GM21381 (cell line): ENCODE measurements around the gene ASS1.
"Not testable (repeated sequence)": the region's sequence is repeated elsewhere in the genome, so short reads cannot be mapped to it uniquely, and the experiment has no call there.

Experiments used
- ATAC-seq: cut with Tn5 transposase; IDR thresholded peaks from one replicate; pipeline ENCODE4 v1.9.1; 2021; ENCODE audit warnings: mild to moderate bottlenecking, moderate library complexity; ENCODE audit not compliant: unreplicated experiment

The ASS1 gene

GRCh38 chr9:130444565-130445221 lies at the start of gene ASS1:
ASS1 (plus strand) TSS chr9:130444961; CDS start chr9:130452229, 7,268 bp downstream.
- no peak for ATAC-seq

GRCh38 chr9:130395810-130396435 lies 48.8 kb upstream of the ASS1 start:
- no peak for ATAC-seq

GRCh38 chr9:130396581-130396980 lies 48.2 kb upstream of the ASS1 start:
- no peak for ATAC-seq

DNA sequence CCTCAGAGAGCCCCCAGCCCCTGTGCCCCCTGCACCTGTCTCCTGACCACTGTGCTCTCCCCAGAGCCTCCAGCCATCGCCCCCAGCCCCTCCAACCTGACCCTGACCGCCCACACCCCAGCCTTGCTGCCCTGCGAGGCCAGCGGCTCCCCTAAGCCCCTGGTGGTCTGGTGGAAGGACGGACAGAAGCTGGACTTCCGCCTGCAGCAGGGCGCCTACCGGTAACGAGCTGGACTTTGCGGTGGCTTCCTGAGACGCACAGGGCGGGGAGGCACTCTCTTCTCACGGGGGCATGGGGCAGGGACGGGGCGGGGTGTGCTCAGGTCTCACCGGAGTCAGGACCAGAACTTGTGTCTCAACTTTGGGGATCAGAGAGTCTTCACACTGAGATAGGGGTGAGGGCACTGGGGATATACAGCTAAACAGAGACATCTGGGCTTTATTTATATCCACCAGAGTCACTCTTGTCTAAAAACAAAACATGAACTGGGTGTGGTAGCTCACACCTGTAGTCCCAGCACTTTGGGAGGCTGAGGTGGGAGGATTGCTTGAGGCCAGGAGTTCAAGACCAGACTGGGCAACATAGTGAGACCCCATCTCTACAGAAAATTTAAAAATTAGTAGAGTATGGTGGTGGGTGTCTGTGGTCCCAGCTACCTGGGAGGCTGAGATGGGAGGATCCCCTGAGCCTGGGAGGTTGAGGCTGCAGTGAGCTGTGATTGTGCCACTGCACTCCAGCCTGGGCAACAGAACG lies 46.1 kb upstream of the ASS1 start:
- no peak for ATAC-seq

GRCh38 chr9:130399768-130400167 lies 45.0 kb upstream of the ASS1 start:
- ATAC-seq = no peak

- ATAC-seq = no peak
Measured at GRCh38 chr9:130400870-130401269, 43.9 kb upstream of the ASS1 start.

DNA sequence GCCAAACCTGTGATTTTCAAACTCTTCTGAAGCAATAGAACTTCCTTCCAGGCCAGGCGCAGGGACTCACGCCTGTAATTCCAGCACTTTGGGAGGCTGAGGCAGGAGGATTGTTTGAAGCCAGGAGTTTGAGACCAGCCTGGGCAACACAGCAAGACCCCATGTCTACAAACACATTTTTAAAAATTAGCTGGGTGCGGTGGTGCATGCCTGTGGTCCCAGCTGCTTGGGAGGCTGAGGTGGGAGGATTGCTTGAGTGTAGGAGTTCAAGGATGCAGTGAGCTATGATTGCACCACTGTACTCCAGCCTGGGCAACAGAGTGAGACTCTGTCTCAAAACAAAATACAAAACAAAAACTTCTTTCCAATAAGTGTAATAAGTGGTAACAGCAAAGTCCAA lies 43.0 kb upstream of the ASS1 start:
- not testable (repeated sequence) for ATAC-seq

DNA sequence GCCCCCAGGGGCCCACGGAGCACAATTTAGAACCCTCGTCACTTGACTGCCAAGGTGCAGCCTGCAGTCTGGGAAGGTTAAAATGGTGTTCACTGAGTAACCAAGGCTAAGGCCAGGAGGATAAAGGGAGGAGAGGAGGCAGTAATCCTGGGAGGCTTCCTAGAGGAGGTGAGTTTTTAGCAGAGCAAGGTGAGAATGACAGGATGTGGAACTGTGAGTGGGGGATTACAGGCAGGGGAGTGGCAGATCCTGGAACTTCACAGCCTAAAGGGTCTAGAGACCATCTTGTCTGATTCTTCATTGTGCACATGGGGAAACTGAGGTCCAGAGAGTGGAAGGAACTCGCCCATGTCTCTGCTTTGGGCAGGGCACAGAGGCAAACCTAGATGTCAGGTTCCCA lies 42.5 kb upstream of the ASS1 start:
- ATAC-seq = no peak

DNA sequence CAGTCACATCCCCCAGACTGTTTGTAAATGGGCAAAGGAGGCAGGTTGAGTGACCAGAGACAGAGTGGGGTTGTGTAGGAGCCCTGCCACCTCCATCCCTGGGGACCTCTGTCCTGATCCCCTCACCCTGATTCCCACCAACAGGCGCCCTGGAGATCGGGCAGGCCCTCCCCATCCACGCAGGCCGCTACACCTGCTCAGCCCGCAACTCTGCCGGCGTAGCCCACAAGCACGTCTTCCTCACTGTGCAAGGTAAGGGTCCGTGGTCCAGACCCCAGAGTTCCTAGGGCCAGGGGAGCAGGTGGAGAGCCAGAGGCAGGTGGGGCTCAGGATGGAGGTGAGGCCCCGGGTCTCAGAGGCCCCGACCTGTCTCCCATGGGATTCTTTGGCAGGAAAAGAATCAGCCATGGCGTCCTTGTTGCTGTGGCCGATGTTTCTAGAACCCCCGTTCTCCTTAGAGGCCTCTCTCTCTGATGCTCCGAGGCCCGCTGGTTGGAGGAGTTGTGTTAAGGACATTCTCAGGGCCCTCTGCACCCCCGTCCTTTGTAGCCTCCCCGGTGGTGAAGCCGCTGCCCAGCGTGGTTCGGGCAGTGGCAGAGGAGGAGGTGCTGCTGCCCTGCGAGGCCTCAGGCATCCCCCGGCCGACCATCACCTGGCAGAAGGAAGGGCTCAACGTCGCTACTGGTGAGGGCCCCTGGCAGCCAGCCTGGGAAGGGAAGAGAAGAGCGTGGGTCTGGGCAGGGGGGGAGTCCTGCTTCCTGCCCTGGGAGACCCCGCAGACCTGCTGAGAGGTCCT lies 41.9 kb upstream of the ASS1 start:
- no peak for ATAC-seq

GRCh38 chr9:130405657-130406257 lies 39.0 kb upstream of the ASS1 start:
- ATAC-seq = no peak

- no peak for ATAC-seq
Measured at GRCh38 chr9:130406278-130406895, 38.4 kb upstream of the ASS1 start.

- no peak for ATAC-seq
Measured at GRCh38 chr9:130407916-130408663, 36.7 kb upstream of the ASS1 start.

GRCh38 chr9:130408669-130409068 lies 36.1 kb upstream of the ASS1 start:
- no peak for ATAC-seq

DNA sequence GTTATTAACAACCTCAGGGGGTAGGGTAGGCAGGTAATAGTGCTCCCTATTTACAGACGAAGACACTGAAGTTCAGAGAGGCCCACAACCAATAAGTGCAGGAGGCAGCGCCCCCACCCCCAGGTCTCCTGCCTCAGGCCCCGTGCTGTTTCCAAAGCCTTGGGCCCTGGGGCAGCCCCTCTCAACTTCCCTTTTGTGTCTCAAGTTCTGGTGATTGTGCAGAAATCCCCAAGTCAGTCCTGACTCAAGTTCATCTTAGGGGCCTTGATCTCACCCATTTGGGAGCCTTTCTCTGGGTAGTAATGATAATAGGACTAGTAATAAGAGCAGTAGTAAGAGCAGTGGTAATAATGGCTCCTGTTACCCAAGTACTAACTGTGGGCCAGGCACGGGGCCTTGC lies 35.5 kb upstream of the ASS1 start:
- no peak for ATAC-seq

DNA sequence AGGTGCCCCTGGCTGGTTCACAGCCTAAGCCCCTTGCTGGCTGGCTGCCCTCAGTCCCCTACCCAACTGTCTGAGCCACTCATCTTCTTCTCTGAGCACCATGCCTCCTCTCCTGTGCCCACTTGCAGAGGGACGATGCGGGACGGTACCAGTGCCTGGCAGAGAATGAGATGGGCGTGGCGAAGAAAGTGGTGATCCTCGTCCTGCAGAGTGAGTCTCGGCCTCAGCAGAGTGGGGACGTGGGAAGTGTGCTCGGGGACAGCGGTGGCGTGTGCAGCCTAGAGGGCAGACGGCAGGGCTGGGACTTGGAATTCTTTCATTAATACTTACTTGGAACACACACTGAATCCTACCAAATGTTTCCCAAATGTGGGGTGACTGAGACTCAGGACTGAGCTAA lies 34.3 kb upstream of the ASS1 start:
- no peak for ATAC-seq

DNA sequence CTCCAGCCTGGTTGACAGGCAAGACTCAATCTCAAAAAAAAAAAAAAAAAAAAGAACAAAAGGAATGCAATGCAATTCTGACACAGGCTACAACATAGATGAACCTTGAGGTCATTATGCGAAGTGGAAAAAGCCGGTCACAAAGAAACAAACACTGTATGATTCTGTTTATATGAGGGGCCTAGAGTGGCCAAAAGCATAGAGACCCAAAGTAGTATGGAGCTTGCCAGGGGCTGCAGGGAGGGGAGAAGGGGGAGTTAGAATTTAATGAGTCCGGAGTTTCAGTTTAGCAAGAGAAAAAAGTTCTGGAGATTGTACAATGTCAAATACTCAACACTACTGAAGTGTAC lies 33.2 kb upstream of the ASS1 start:
- ATAC-seq = no peak

GRCh38 chr9:130414081-130414731 lies 30.6 kb upstream of the ASS1 start:
- no peak for ATAC-seq

DNA sequence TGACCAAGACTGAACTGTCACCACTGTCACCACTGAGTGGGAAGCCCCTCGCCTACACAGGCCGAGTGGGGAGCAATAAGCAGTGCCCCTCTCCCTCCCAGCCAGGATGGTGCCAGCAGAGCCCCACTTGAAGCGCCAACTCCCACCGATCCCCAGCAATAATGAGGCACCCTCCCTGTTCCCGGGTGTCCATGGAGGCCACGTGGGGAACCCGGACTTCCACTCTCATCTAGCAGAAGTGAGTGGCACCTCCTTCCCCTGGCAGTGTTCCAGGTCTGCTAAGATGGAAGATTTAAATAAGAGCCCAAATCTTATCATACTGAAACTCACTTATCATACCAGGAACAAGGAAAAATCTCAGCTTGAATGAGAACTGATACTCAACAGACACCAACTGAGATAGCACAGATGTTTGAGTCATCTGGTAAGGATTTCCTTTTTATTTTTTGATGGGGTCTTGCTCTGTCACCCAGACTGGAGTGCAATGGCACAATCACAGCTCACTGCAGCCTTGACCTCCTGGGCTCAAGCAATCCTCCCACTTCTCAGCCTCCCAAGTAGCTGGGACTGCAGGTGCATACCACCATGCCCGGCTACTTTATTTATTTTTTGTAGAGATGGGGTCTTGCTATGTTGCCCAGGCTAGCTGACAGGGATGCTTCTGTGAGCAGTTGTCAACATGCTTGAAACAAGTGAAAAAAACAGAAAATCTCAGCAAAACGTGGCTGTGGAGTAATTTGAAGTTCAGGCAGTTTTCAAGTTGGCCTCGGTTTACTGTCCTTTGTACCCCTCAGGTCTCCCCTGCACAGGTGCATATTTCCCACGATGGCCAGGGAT lies 29.6 kb upstream of the ASS1 start:
- ATAC-seq = no peak
